ENCODE measurements around the gene MOGAT3. TPM values are rescaled to one million over a fixed set of nuclear protein-coding genes. Genes with fewer than 3 reads are reported as not detected.

The MOGAT3 gene
- total RNA-seq, 1 experiment from 2014 or later = 0.15 TPM

- Histone ChIP-seq H3K56ac (ENCODE audit: insufficient read length, low read depth, low read length) (no peak overlapping the region), H3K23ac (ENCODE audit: insufficient read length, low read depth, low read length) (no peak overlapping the region), H3K9ac (ENCODE audit: extremely low read depth, insufficient read length, low read length) (no peak overlapping the region), H2BK12ac (ENCODE audit: insufficient read length, low read depth, low read length) (no peak overlapping the region), H3K9me3 (ENCODE audit: control insufficient read depth, low read depth, low read length) (no peaks in the 10 kb centered on the region), H3K18ac (ENCODE audit: insufficient read length, low read depth, low read length) (no peak overlapping the region), H2BK5ac (ENCODE audit: insufficient read length, low read length) (no peak overlapping the region), H2BK20ac (ENCODE audit: low read depth, low read length, poor library complexity, severe bottlenecking) (no peak overlapping the region), H4K8ac (replicated peaks; ENCODE audit: insufficient read length, low read depth, low read length) (no peak overlapping the region), H2AFZ (ENCODE audit: low read length) (no peak overlapping the region), H3T11ph (ENCODE audit: low read length) (no peak overlapping the region), H3K4me2 (ENCODE audit: insufficient read depth, insufficient read length, low read length) (no peak overlapping the region), H3K14ac (ENCODE audit: insufficient read depth, low read length) (no peak overlapping the region), H2AK5ac (ENCODE audit: insufficient read length, low read length) (no peak overlapping the region), H3K4me1 (ENCODE audit: insufficient read depth, low read length) (peaks cover 3% of the 10 kb centered on the region; the same call in 1 of the 2 replicates), H3K79me2 (ENCODE audit: insufficient read depth, low read length) (peaks cover 10% of the 10 kb centered on the region; the same call in 1 of the 2 replicates), H3K79me1 (ENCODE audit: insufficient read depth, low read depth, low read length, poor library complexity, severe bottlenecking) (peaks cover 8% of the 10 kb centered on the region), H2BK15ac (ENCODE audit: low read depth, low read length) (no peak overlapping the region), H3K27ac (ENCODE audit: insufficient read length, low read depth, low read length) (no peak overlapping the region), H4K20me1 (ENCODE audit: control insufficient read depth, insufficient read depth, insufficient read length) (no peaks in the 10 kb centered on the region), H4K5ac (ENCODE audit: insufficient read length, low read depth, low read length) (no peak overlapping the region), H3K4ac (ENCODE audit: low read depth, low read length) (no peak overlapping the region), H4K91ac (ENCODE audit: insufficient read length, low read depth, low read length) (no peak overlapping the region), H3K27me3 (ENCODE audit: insufficient read depth, low read length) (no peaks in the 10 kb centered on the region), H3K23me2 (ENCODE audit: insufficient read length, low read depth, low read length, poor library complexity, severe bottlenecking) (peaks cover 9% of the 10 kb centered on the region), H2BK120ac (ENCODE audit: low read depth, low read length, poor library complexity, severe bottlenecking) (no peak overlapping the region)
- H3K9me3 Mint-ChIP-seq = no peaks in the 10 kb centered on the region
- DNase-seq = no peak
- no peaks in the 10 kb centered on the region; the same call in 1 of the 2 replicates for H3K27me3 Mint-ChIP-seq (ENCODE audit: low read depth)
- 0 out of 7 replicates have a peak overlapping the region, but pooled peaks of 1 of the 3 experiments have one; percentile 17 for H3K27ac Mint-ChIP-seq
- no CpG with 5 or more reads among the region's 3 CpGs for WGBS (ENCODE audit: extremely low coverage, insufficient read length, low lambda C conversion rate)
- TF ChIP-seq CTCF (conservative IDR thresholded peaks at IDR 0.05) = no peak
- peaks cover 14 to 21% of the 10 kb centered on the region in 2 experiments for H3K4me1 Mint-ChIP-seq
- peak overlapping the region; percentile 50 to 99; a peak in 4 of 5 replicates for H3K4me3 Mint-ChIP-seq
- peaks cover 8 to 33% (median 29%) of the 10 kb centered on the region in 3 experiments for H3K36me3 Mint-ChIP-seq (ENCODE audit: insufficient read depth in 1 of 3, low read depth in 3 of 3)
Measured at GRCh38 chr7:101250324-101250723, 49.5 kb upstream of the MOGAT3 start.
